AG04450 (cell line): ENCODE data around the gene TMCC1. TPM values are rescaled to one million over a fixed set of nuclear protein-coding genes. Genes with fewer than 3 reads are reported as not detected.

Source experiments
- CTCF ChIA-PET: fragments of 300-600, 350-600 bp; formaldehyde crosslinking; extraction: SDS; loops from one replicate; lab custom pipeline; 2022; ENCODE audit warnings: antibody characterized with exemption, inconsistent platforms; lab: Charles Lee
- POLR2A ChIA-PET: fragments of 350-600 bp; formaldehyde crosslinking; extraction: SDS; loops from one replicate; lab custom pipeline; 2021; ENCODE audit warnings: antibody characterized with exemption, inconsistent platforms; lab: Yijun Ruan, JAX
- DNase-seq: peaks from one replicate; pipeline ENCODE4 v3.0.0-alpha.2; 2011; ENCODE audit warnings: low read depth, low spot score
- H3K27ac ChIP-seq: one replicate; pipeline ENCODE4 v1.5.1; 2012; ENCODE audit warnings: low read depth, low read length, control low read depth
- H3K27me3 ChIP-seq: one replicate; pipeline ENCODE4 v1.6.0; 2012; ENCODE audit warnings: low read length; ENCODE audit not compliant: control insufficient read depth, insufficient read depth
- H3K4me3 ChIP-seq: 2 replicates; pipeline ENCODE4 v1.5.1; 2011; ENCODE audit warnings: mild to moderate bottlenecking, low read depth, low read length, control low read depth
- H3K9me3 ChIP-seq: 2 replicates; pipeline ENCODE4 v1.5.1; 2012; ENCODE audit warnings: low read length; ENCODE audit not compliant: control insufficient read depth, insufficient read depth
- CTCF ChIP-seq: IDR thresholded peaks from 2 replicates; pipeline ENCODE4 v1.5.1; 2011; ENCODE audit warnings: low read depth, low read length, control low read depth, inconsistent platforms
- polyA plus RNA-seq: library from polyadenylated mRNA; depleted of rRNA; stranded (reverse); fragments of >200 nt; gene quantifications from 2 replicates; pipeline ENCODE4 v1.2.3, GENCODE V29; 2011

Gene TMCC1
- polyA plus RNA-seq, 1 experiment: 14.1 TPM

DNA sequence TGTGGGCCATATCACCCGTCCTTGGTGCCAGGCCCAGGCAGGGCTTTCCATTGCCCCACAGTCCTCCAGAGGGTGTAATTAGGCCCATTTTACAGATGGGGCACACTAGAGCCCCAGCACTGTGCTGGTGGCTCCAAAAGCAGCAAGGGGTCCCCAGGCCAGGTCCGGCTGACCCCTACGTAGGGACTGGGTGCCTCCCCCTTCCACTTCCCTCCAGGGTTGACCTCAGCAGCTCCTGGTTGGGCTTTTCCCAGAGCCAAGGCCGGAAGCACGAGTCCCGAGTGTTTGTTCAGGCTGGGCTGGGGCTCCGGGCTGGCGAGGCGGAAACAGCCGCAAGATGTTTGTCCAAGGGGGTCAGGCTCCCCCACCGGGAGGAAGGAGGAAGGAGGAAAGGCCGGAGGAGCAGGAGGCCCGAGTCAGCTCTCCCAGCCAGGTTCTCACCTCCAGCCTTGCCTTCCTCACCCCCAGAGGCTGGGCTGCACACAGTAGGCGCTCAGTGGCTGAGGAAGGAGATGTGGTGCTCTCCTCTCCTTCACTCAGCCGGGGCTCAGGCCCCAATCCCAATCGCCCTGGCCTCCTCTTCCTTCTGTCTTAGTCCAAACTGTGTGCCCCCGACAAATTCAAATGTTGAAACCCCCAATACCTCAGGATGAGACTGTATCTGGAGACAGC is 269.9 kb downstream of the TMCC1 start:
- CTCF ChIA-PET: no interaction called here

DNA sequence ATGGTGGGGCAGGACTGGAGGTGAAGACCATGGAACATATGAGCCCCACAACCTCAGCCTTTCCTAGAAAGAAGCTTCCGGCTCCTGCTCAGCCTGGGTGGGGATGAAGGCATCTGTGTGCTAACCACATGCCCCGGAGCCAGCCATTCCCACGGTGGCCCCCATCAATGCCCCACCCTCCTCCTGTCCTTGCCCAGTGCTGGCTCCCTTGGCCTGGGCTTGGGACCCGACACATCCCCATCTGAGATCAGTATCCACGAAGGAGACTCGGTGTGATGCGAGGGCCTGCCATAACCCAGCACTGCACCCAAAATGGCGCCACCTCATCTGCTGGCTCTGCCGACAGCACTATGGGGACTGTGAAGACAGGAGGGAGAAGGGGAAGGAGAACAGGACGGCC is 270.6 kb downstream of the TMCC1 start:
- Histone ChIP-seq H3K27me3 (no peaks in the 10 kb centered on the region), H3K9me3 (no peaks in the 10 kb centered on the region; the same call in 1 of the 2 replicates), H3K4me3 (no peak overlapping the region), H3K27ac (no peak overlapping the region)
- ChIA-PET CTCF (no interaction called here), POLR2A (no interaction called here)
- DNase-seq: no peak
- TF ChIP-seq CTCF: no peak

More for the DNA sequence above, 269.9 kb downstream of the TMCC1 start:
- no peaks in the 10 kb centered on the region; the same call in 1 of the 2 replicates for H3K9me3 ChIP-seq
- DNase-seq: no peak
- no peak overlapping the region for H3K4me3 ChIP-seq
- no peak overlapping the region for H3K27ac ChIP-seq
- no peaks in the 10 kb centered on the region for H3K27me3 ChIP-seq
- TF ChIP-seq CTCF: no peak
- POLR2A ChIA-PET: no interaction called here

DNA sequence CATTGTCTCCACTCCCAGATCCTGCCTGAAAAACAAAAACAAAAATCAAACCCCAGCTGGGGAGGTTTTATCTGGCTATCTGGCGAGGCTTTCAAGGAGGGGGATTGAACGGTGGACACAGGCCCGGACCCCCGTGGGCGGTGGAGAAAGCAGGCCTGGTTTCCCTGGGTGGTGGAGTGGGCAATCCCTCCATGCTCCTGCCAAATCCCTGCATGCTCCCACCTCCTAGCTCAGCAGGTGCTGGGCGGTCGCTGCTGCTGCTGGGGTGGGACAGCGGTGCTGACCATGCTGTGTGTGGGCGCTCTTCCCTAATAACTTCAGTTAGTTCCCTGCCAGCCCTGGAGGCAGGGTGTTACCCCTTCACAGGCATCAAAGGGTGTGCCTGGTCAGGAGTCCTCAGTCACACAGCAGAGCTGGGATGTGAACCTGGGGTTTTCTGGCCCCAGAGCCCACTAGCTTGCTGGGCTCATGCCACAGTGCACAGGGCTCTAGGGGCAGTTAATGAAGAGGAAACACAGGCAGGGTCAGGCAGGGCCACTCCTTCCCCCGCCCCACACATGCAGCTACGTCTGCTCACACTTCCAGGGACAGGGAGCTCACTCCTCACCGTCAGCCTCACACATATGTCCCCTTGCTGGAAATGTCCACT is 271.2 kb downstream of the TMCC1 start:
- H3K4me3 ChIP-seq: no peak overlapping the region
- no peak for DNase-seq
- no peaks in the 10 kb centered on the region; the same call in 1 of the 2 replicates for H3K9me3 ChIP-seq
- H3K27me3 ChIP-seq: no peaks in the 10 kb centered on the region
- POLR2A ChIA-PET: no interaction called here
- TF ChIP-seq CTCF: no peak
- no peak overlapping the region for H3K27ac ChIP-seq
- CTCF ChIA-PET: no interaction called here

- Histone ChIP-seq H3K27me3 (no peaks in the 10 kb centered on the region), H3K4me3 (no peak overlapping the region), H3K27ac (no peak overlapping the region), H3K9me3 (no peaks in the 10 kb centered on the region; the same call in 1 of the 2 replicates)
- TF ChIP-seq CTCF: no peak
- no peak for DNase-seq
- ChIA-PET POLR2A (no interaction called here), CTCF (no interaction called here)
Observed at GRCh38 chr3:129621626-129622225, 271.8 kb downstream of the TMCC1 start.
